Loucy (cell line): ENCODE measurements around the gene ACAT2.
"Not testable (repeated sequence)": the region's sequence is repeated elsewhere in the genome, so short reads cannot be mapped to it uniquely, and the experiment has no call there.

Experiments used
- H2AFZ ChIP-seq: fragments of 200-600 bp; sonication (generic); 2 replicates; pipeline ENCODE4 v1.6.0; 2016; ENCODE audit warnings: antibody characterized with exemption, mild to moderate bottlenecking, low read length, moderate library complexity
- H3F3A ChIP-seq: fragments of 200-600 bp; 2 replicates; pipeline ENCODE4 v1.6.0; 2016; ENCODE audit warnings: antibody characterized with exemption, low read depth, mild to moderate bottlenecking
- H3K27me3 ChIP-seq: fragments of 200-600 bp; sonication (generic); 2 replicates; pipeline ENCODE4 v1.6.1; 2014; ENCODE audit warnings: low read length, mild to moderate bottlenecking; ENCODE audit not compliant: insufficient read depth, poor library complexity, severe bottlenecking
- H3K36me3 ChIP-seq: fragments of 200-600 bp; sonication (generic); 2 replicates; pipeline ENCODE4 v1.6.1; 2016; ENCODE audit warnings: low read length; ENCODE audit not compliant: insufficient read depth
- H3K4me1 ChIP-seq: fragments of 200-600 bp; sonication (generic); 2 replicates; pipeline ENCODE4 v1.5.1; 2014; ENCODE audit warnings: low read length, mild to moderate bottlenecking; ENCODE audit not compliant: insufficient read depth, poor library complexity, severe bottlenecking
- H3K4me2 ChIP-seq: fragments of 200-600 bp; sonication (generic); 2 replicates; pipeline ENCODE4 v1.6.0; 2014; ENCODE audit warnings: antibody characterized with exemption, low read length, low read depth, mild to moderate bottlenecking; ENCODE audit not compliant: poor library complexity, severe bottlenecking
- H3K4me3 ChIP-seq: fragments of 200-600 bp; sonication (generic); 2 replicates; pipeline ENCODE4 v1.5.1; 2014; ENCODE audit warnings: low read length, mild to moderate bottlenecking, mixed read lengths; ENCODE audit not compliant: poor library complexity, severe bottlenecking
- H3K79me2 ChIP-seq: fragments of 200-600 bp; sonication (generic); 2 replicates; pipeline ENCODE4 v1.6.1; 2014; ENCODE audit warnings: low read length; ENCODE audit not compliant: insufficient read depth
- H3K9ac ChIP-seq: fragments of 200-600 bp; sonication (generic); 2 replicates; pipeline ENCODE4 v1.6.0; 2014; ENCODE audit warnings: mild to moderate bottlenecking, low read depth, low read length, moderate library complexity; ENCODE audit not compliant: poor library complexity, severe bottlenecking
- H3K9me2 ChIP-seq: fragments of 200-600 bp; sonication (generic); replicated peaks from 2 replicates; pipeline ENCODE4 v1.6.1; 2016; ENCODE audit warnings: low read depth, low read length, mixed read lengths
- H3K9me3 ChIP-seq: fragments of 200-600 bp; sonication (generic); 2 replicates; pipeline ENCODE4 v1.6.1; 2014; ENCODE audit warnings: mild to moderate bottlenecking, antibody characterized with exemption, low read length, low read depth; ENCODE audit not compliant: insufficient read depth
- H4K20me1 ChIP-seq: fragments of 200-600 bp; sonication (generic); 2 replicates; pipeline ENCODE4 v1.6.0; 2014; ENCODE audit warnings: antibody characterized with exemption, low read length, mild to moderate bottlenecking; ENCODE audit not compliant: insufficient read depth, poor library complexity, severe bottlenecking
- EZH2phosphoT487 ChIP-seq: fragments of 200-600 bp; IDR thresholded peaks from 2 replicates; pipeline ENCODE4 v1.6.1; 2018; ENCODE audit warnings: antibody characterized with exemption, mild to moderate bottlenecking, moderate library complexity, borderline replicate concordance
- TF ChIP-seq, protein P1 (sequence below): fragments of 200-600 bp; sonication (generic); conservative IDR thresholded peaks from 2 replicates; pipeline ENCODE4 v1.5.1; 2014; ENCODE audit warnings: mild to moderate bottlenecking, antibody characterized with exemption, low read length

Gene ACAT2

DNA sequence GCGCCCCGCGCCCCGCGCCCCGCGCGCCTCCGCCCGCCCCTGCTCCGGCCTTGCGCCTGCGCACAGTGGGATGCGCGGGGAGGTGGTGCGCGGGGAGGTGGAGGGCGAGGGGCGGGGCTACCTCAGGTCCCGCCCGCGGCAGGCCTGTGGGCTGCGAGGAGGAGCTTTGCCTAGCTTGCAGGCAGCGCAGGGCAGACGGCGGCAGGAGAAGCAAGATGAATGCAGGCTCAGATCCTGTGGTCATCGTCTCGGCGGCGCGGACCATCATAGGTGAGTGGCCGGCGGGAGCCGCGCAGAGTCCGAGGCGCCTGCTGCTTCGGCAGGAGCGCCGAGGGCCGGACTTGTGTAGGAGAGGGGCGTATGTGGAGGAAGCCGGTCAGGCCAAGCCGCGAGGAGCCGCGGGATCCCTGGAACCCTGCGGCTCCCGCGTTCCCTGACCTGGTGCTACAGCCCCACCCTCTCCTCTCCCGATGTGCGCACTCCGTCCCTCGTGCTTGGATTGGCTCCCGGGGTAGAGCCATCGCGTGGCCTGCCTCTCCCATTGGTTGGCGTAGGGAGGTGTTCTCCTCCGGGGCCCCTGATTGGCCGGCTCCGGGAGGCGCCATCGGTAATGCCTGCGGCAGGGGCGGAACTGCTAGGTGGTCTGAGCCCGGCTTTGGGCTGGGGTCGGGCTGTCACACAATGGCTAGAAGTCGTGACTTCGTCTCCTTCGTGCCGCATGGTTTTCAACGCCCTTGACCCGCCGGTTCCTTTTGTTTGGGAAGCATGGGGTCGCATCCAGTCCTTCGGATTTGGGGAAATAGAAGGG, at the start of gene ACAT2:
Gene ACAT2 (plus strand): TSS at position 173 of the 808 bp plus-strand sequence. CDS start 43 bp downstream, at position 216.
- Histone ChIP-seq H4K20me1 (peaks cover 5% of the 10 kb centered on the region), H3F3A (no peaks in the 10 kb centered on the region), H3K27me3 (no peaks in the 10 kb centered on the region), H2AFZ (peak within 1 kb of the TSS; percentile 93), H3K4me1 (peaks cover 27% of the 10 kb centered on the region), H3K4me2 (peak within 1 kb of the TSS; percentile 97), H3K9ac (peak within 1 kb of the TSS; percentile 96), H3K4me3 (peak within 1 kb of the TSS; percentile 94), H3K36me3 (peaks cover 25% of the 10 kb centered on the region; the same call in 1 of the 2 replicates), H3K79me2 (peaks cover 62% of the 10 kb centered on the region), H3K9me2 (no peaks in the 10 kb centered on the region), H3K9me3 (no peaks in the 10 kb centered on the region)
- TF ChIP-seq EZH2phosphoT487: no peak
- TF ChIP-seq, protein P1, sequence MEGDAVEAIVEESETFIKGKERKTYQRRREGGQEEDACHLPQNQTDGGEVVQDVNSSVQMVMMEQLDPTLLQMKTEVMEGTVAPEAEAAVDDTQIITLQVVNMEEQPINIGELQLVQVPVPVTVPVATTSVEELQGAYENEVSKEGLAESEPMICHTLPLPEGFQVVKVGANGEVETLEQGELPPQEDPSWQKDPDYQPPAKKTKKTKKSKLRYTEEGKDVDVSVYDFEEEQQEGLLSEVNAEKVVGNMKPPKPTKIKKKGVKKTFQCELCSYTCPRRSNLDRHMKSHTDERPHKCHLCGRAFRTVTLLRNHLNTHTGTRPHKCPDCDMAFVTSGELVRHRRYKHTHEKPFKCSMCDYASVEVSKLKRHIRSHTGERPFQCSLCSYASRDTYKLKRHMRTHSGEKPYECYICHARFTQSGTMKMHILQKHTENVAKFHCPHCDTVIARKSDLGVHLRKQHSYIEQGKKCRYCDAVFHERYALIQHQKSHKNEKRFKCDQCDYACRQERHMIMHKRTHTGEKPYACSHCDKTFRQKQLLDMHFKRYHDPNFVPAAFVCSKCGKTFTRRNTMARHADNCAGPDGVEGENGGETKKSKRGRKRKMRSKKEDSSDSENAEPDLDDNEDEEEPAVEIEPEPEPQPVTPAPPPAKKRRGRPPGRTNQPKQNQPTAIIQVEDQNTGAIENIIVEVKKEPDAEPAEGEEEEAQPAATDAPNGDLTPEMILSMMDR: no peak

DNA sequence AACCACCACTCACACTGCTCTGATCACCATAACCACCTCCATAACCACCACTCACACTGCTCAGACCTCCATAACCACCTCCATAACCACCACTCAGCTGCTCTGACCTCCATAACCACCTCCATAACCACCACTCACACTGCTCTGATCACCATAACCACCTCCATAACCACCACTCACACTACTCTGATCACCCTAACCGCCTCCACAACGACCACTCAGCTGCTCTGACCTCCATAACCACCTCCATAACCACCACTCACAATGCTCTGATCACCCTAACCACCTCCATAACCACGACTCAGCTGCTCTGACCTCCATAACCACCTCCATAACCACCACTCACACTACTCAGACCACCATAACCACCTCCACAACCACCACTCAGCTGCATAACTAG, 49.5 kb upstream of the ACAT2 start:
- not testable (repeated sequence) for H3K9ac ChIP-seq, H3K4me3 ChIP-seq, H3K27me3 ChIP-seq, H3F3A ChIP-seq, H3K9me3 ChIP-seq, H3K79me2 ChIP-seq, H2AFZ ChIP-seq, H4K20me1 ChIP-seq, H3K4me2 ChIP-seq, H3K9me2 ChIP-seq, H3K36me3 ChIP-seq, H3K4me1 ChIP-seq

DNA sequence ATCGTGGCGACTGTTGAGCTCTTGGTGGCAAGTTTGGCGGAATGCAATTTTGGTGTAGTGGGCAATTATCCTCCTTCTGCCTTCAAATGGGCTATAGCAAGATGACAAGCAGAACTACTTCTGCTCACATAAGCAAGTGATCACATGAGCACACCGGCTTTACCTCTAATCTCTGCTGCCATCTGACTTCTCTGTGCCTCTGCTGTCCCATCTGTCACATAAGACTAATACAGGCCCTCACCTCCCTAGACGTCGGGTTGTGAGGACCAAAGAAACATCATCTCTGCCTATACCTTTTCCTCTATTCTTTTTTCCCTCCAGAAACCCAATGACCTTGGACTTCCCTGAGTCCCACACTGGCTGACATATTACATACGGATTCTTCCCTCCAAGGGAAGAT, 47.9 kb upstream of the ACAT2 start:
- Histone ChIP-seq H3K79me2 (no peaks in the 10 kb centered on the region), H3F3A (no peaks in the 10 kb centered on the region), H3K4me1 (peaks cover 5% of the 10 kb centered on the region), H2AFZ (no peak overlapping the region), H3K36me3 (no peaks in the 10 kb centered on the region), H3K9me2 (no peaks in the 10 kb centered on the region), H3K27me3 (no peaks in the 10 kb centered on the region), H3K4me3 (no peak overlapping the region), H4K20me1 (no peaks in the 10 kb centered on the region), H3K9ac (no peak overlapping the region), H3K4me2 (no peak overlapping the region), H3K9me3 (no peaks in the 10 kb centered on the region)
- TF ChIP-seq EZH2phosphoT487: no peak
- TF ChIP-seq, protein P1: no peak

DNA sequence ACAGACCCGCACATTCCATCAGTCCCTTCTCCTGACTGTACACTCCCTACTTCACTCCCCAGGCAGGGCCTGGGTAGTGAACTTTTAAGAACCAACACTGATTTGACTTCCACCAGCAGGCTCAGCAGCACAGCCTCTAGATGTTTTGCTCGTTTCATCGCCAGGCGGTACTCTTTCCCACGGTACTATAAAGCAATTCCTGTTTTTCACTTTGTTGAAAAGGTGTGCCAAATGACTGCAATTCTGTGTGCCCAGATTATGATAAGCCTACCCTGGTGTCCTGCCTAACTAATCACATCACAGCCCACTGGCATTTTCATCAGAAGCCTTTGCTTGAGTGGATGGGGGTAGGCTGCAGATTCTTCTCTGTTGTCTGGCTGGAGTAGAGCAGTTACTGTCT, 47.4 kb upstream of the ACAT2 start:
- TF ChIP-seq, protein P1: no peak
- TF ChIP-seq EZH2phosphoT487: no peak
- no peaks in the 10 kb centered on the region for H4K20me1 ChIP-seq
- H3K4me2 ChIP-seq: no peak overlapping the region
- no peaks in the 10 kb centered on the region for H3F3A ChIP-seq
- H3K9ac ChIP-seq: no peak overlapping the region
- no peaks in the 10 kb centered on the region for H3K9me2 ChIP-seq
- H2AFZ ChIP-seq: no peak overlapping the region
- no peaks in the 10 kb centered on the region for H3K27me3 ChIP-seq
- peaks cover 5% of the 10 kb centered on the region for H3K4me1 ChIP-seq
- H3K4me3 ChIP-seq: no peak overlapping the region
- no peaks in the 10 kb centered on the region for H3K79me2 ChIP-seq
- no peaks in the 10 kb centered on the region for H3K9me3 ChIP-seq
- no peaks in the 10 kb centered on the region for H3K36me3 ChIP-seq
